Body of pancreas (tissue), 4 donors: Measurements from ENCODE around the gene WDR55. TPM values are rescaled to one million over a fixed set of nuclear protein-coding genes. Genes with fewer than 3 reads are reported as not detected.

ENCODE experiments used
- ATAC-seq: fragments of 150-250 bp; one replicate; pipeline ENCODE4 v1.9.1; 2016
- DNase-seq, 4 donors: peaks; one replicate each; pipeline ENCODE4 v3.0.0-alpha.2; 2019
- H3K27ac ChIP-seq, 4 donors: fragments of 200-600 bp; sonication (generic); 1 replicate in 3 of 4; 2 replicates in 1 of 4; pipeline versions ENCODE4 v1.5.1 to v1.6.1; 2016 to 2019; ENCODE audit warnings: mild to moderate bottlenecking in 1 of 4, mixed read lengths in 1 of 4, moderate library complexity in 1 of 4
- H3K27me3 ChIP-seq, 2 donors: fragments of 200-600 bp; sonication (generic); one replicate each; pipeline ENCODE4 v1.6.0; 2016; ENCODE audit warnings: mild to moderate bottlenecking in 1 of 2
- H3K36me3 ChIP-seq, 2 donors: fragments of 200-600 bp; sonication (generic); replicated peaks in 1 of 2; 2 replicates each; pipeline ENCODE4 v1.5.1; 2016; ENCODE audit warnings: low read depth in 2 of 2; ENCODE audit not compliant: insufficient read depth in 1 of 2
- H3K4me1 ChIP-seq: fragments of 200-600 bp; sonication (generic); one replicate; pipeline ENCODE4 v1.6.0; 2016
- H3K4me3 ChIP-seq, 2 donors: fragments of 200-600 bp; sonication (generic); 1 replicate in 1 of 2; 2 replicates in 1 of 2; pipeline ENCODE4 v1.5.1; 2016 to 2019
- H3K9me3 ChIP-seq, 3 donors: fragments of 200-600 bp; sonication (generic); 1 replicate in 2 of 3; 2 replicates in 1 of 3; pipeline ENCODE4 v1.5.1; 2016
- CTCF ChIP-seq, 7 experiments: fragments of 450-650 bp in 4 of 7; fragments of 200-600 bp in 3 of 7; sonication (generic) in 3 of 7; IDR thresholded peaks; one replicate each; pipeline ENCODE4 v1.5.1; 2016 to 2019; ENCODE audit warnings: antibody characterized with exemption in 7 of 7
- POLR2A ChIP-seq, 3 donors: fragments of 450-650 bp; IDR thresholded peaks; one replicate each; pipeline ENCODE4 v1.6.1; 2016; ENCODE audit warnings: antibody characterized with exemption in 3 of 3, mild to moderate bottlenecking in 2 of 3
- WGBS, 2 donors: methylation state at CpG; one replicate each; pipeline ENCODE4 v1.1.5; 2017; 5-methylcytosine and 5-hydroxymethylcytosine counted together
- intact Hi-C: fragments of 100-400 bp; cut with DNase I; formaldehyde crosslinking; loops from one replicate; pipeline ENCODE4 v1.15.1; 2023
- total RNA-seq, 2 donors: library from RNA; depleted of rRNA; stranded (reverse); fragments of >200 nt; gene quantifications; one replicate each; pipeline ENCODE4 v1.1.0, GENCODE V29; 2016

WDR55 gene
- total RNA-seq, 2 donors from 2014 or later: 14.5 to 16.1 TPM

- Histone ChIP-seq H3K4me1 (peaks cover 6% of the 10 kb centered on the region), H3K27ac (no peak overlapping the region), H3K36me3 (peaks cover 0 to 28% of the 10 kb centered on the region in 2 donors), H3K9me3 (no peaks in the 10 kb centered on the region), H3K27me3 (no peaks in the 10 kb centered on the region), H3K4me3 (no peak overlapping the region)
- no peak for ATAC-seq
- DNase-seq: no peak
- 90 to 96% methylated on average over 1 to 4 of the region's 7 CpGs for WGBS, 2 donors
- TF ChIP-seq POLR2A (IDR thresholded peaks at IDR 0.05) (no peak), CTCF (IDR thresholded peaks at IDR 0.05) (no peak)
- intact Hi-C loops: no loop called here
These were observed 6.9 kb downstream of the WDR55 start for GRCh38 chr5:140671472-140672125.

GRCh38 chr5:140672455-140673186, 7.9 kb downstream of the WDR55 start:
- H3K27ac ChIP-seq: no peak overlapping the region
- H3K4me1 ChIP-seq: no peaks in the 10 kb centered on the region
- no peak overlapping the region for H3K4me3 ChIP-seq
- ATAC-seq (peak; percentile 17), DNase-seq (peak; percentile 22 to 64 (median 36))
- intact Hi-C loops: no loop called here
- 70 to 80% methylated on average over 15 to 55 of the region's 70 CpGs for WGBS, 2 donors
- H3K36me3 ChIP-seq: peaks cover 0 to 36% of the 10 kb centered on the region in 2 donors
- no peaks in the 10 kb centered on the region for H3K27me3 ChIP-seq
- H3K9me3 ChIP-seq: no peaks in the 10 kb centered on the region
- TF ChIP-seq CTCF (IDR thresholded peaks at IDR 0.05) (no peak), POLR2A (IDR thresholded peaks at IDR 0.05) (no peak)

GRCh38 chr5:140673187-140673976, 8.7 kb downstream of the WDR55 start, which contains the start of gene DND1:
Gene DND1 (minus strand): TSS chr5:140673576. CDS start chr5:140673542, 34 bp downstream.
- no peaks in the 10 kb centered on the region for H3K4me1 ChIP-seq
- DNase-seq (no peak), ATAC-seq (no peak)
- TF ChIP-seq CTCF (IDR thresholded peaks at IDR 0.05) (no peak), POLR2A (IDR thresholded peaks at IDR 0.05) (no peak)
- H3K27me3 ChIP-seq: no peaks in the 10 kb centered on the region
- intact Hi-C loops: no loop called here
- H3K27ac ChIP-seq: no peak within 1 kb of the TSS
- peaks cover 0 to 36% of the 10 kb centered on the region in 2 donors for H3K36me3 ChIP-seq
- H3K9me3 ChIP-seq: no peaks in the 10 kb centered on the region
- WGBS, 2 donors: 91% methylated on average over 37 to 41 of the region's 45 CpGs
- no peak within 1 kb of the TSS for H3K4me3 ChIP-seq

GRCh38 chr5:140674211-140674610, 9.5 kb downstream of the WDR55 start:
- intact Hi-C loops: no loop called here
- no peaks in the 10 kb centered on the region for H3K4me1 ChIP-seq
- no peaks in the 10 kb centered on the region for H3K9me3 ChIP-seq
- no peaks in the 10 kb centered on the region for H3K27me3 ChIP-seq
- peaks cover 0 to 30% of the 10 kb centered on the region in 2 donors for H3K36me3 ChIP-seq
- 84 to 85% methylated on average over 2 of the region's 2 CpGs for WGBS, 2 donors
- H3K4me3 ChIP-seq: no peak overlapping the region
- DNase-seq (no peak), ATAC-seq (no peak)
- no peak for TF ChIP-seq POLR2A (IDR thresholded peaks at IDR 0.05)
- no peak for TF ChIP-seq CTCF (IDR thresholded peaks at IDR 0.05)
- H3K27ac ChIP-seq: no peak overlapping the region
